CD4-positive, alpha-beta T cell treated with Interleukin-12 subunit alpha and Interleukin-12 subunit beta, for 1 hour (primary cell): ENCODE results near the gene SLC38A9.
"Not testable (repeated sequence)": the region's sequence is repeated elsewhere in the genome, so short reads cannot be mapped to it uniquely, and the experiment has no call there.

Experiments used
- DNase-seq: peaks from one replicate; pipeline ENCODE4 v3.0.0-alpha.2; 2020

The SLC38A9 gene

GRCh38 chr5:55702598-55703345 lies 9.4 kb downstream of the SLC38A9 start:
- no peak for DNase-seq

- DNase-seq = no peak
Measured at GRCh38 chr5:55701462-55702103, 10.5 kb downstream of the SLC38A9 start.

- DNase-seq = no peak
Measured at GRCh38 chr5:55700745-55701144, 11.4 kb downstream of the SLC38A9 start.

GRCh38 chr5:55699041-55699688 lies 13.0 kb downstream of the SLC38A9 start:
- no peak for DNase-seq

- DNase-seq = not testable (repeated sequence)
Measured at GRCh38 chr5:55696704-55697103, 15.4 kb downstream of the SLC38A9 start.

GRCh38 chr5:55694152-55694830 lies 17.8 kb downstream of the SLC38A9 start:
- DNase-seq = peak; percentile 5

- no peak for DNase-seq
Measured at GRCh38 chr5:55692509-55692908, 19.6 kb downstream of the SLC38A9 start.

GRCh38 chr5:55692106-55692417 lies 20.1 kb downstream of the SLC38A9 start:
- DNase-seq = no peak

GRCh38 chr5:55691265-55692105 lies 20.6 kb downstream of the SLC38A9 start:
- DNase-seq = peak; percentile 36

- no peak for DNase-seq
Measured at GRCh38 chr5:55682071-55682470, 30.1 kb downstream of the SLC38A9 start.

- DNase-seq = no peak
Measured at GRCh38 chr5:55681301-55681700, 30.8 kb downstream of the SLC38A9 start.

- DNase-seq = no peak
Measured at GRCh38 chr5:55680353-55680752, 31.8 kb downstream of the SLC38A9 start.

GRCh38 chr5:55679556-55679955 lies 32.6 kb downstream of the SLC38A9 start:
- no peak for DNase-seq

- DNase-seq = no peak
Measured at GRCh38 chr5:55675119-55675518, 37.0 kb downstream of the SLC38A9 start.

GRCh38 chr5:55674340-55674739 lies 37.8 kb downstream of the SLC38A9 start:
- no peak for DNase-seq

- DNase-seq = no peak
Measured at GRCh38 chr5:55672477-55672911, 39.6 kb downstream of the SLC38A9 start.

- no peak for DNase-seq
Measured at GRCh38 chr5:55671975-55672374, 40.1 kb downstream of the SLC38A9 start.

GRCh38 chr5:55668356-55668755 lies 43.8 kb downstream of the SLC38A9 start:
- DNase-seq = no peak

GRCh38 chr5:55667938-55668337 lies 44.2 kb downstream of the SLC38A9 start:
- no peak for DNase-seq

- DNase-seq = no peak
Measured at GRCh38 chr5:55665065-55665464, 47.1 kb downstream of the SLC38A9 start.

GRCh38 chr5:55657443-55657842 lies 54.7 kb downstream of the SLC38A9 start:
- DNase-seq = no peak

GRCh38 chr5:55650386-55650785 lies 61.7 kb downstream of the SLC38A9 start:
- DNase-seq = peak; percentile 22

GRCh38 chr5:55649963-55650362 lies 62.2 kb downstream of the SLC38A9 start:
- no peak for DNase-seq
